Parathyroid adenoma (tissue), 2 donors: ENCODE results near the gene S100A14.

Experiments
- H2AFZ ChIP-seq: fragments of 300-600 bp; sonication (generic); one replicate; pipeline ENCODE4 v1.7.0; 2017; ENCODE audit warnings: antibody characterized with exemption, mild to moderate bottlenecking
- H3K27ac ChIP-seq: fragments of 300-600 bp; sonication (generic); one replicate; pipeline ENCODE4 v1.7.0; 2017
- H3K27me3 ChIP-seq: fragments of 300-600 bp; sonication (generic); one replicate; pipeline ENCODE4 v1.7.0; 2017; ENCODE audit warnings: low read length; ENCODE audit not compliant: control insufficient read depth, insufficient read depth
- H3K36me3 ChIP-seq: fragments of 300-600 bp; sonication (generic); one replicate; pipeline ENCODE4 v1.7.0; 2017; ENCODE audit warnings: low read length; ENCODE audit not compliant: control insufficient read depth, insufficient read depth
- H3K4me1 ChIP-seq: fragments of 300-600 bp; sonication (generic); one replicate; pipeline ENCODE4 v1.7.0; 2017; ENCODE audit warnings: control low read depth
- H3K4me2 ChIP-seq: fragments of 300-600 bp; sonication (generic); one replicate; pipeline ENCODE4 v1.7.0; 2017; ENCODE audit warnings: low read length
- H3K4me3 ChIP-seq: fragments of 300-600 bp; sonication (generic); one replicate; pipeline ENCODE4 v1.7.0; 2017; ENCODE audit warnings: low read depth, low read length
- H3K79me2 ChIP-seq: fragments of 300-600 bp; sonication (generic); one replicate; pipeline ENCODE4 v1.7.0; 2017; ENCODE audit warnings: control low read depth
- H3K9ac ChIP-seq: fragments of 300-600 bp; sonication (generic); one replicate; pipeline ENCODE4 v1.7.0; 2017; ENCODE audit warnings: mild to moderate bottlenecking
- H3K9me3 ChIP-seq: fragments of 300-600 bp; sonication (generic); one replicate; pipeline ENCODE4 v1.7.0; 2017; ENCODE audit warnings: low read length; ENCODE audit not compliant: control insufficient read depth
- TF ChIP-seq, protein P1 (sequence below): fragments of 300-600 bp; sonication (generic); IDR thresholded peaks from one replicate; pipeline ENCODE4 v1.7.0; 2017; ENCODE audit warnings: antibody characterized with exemption, mild to moderate bottlenecking
- donor health status: primary hyperparathyroidism.

Gene S100A14

GRCh38 chr1:153631047-153632022, 15.2 kb upstream of the S100A14 start:
- no peak overlapping the region for H3K4me3 ChIP-seq
- no peak overlapping the region for H3K27ac ChIP-seq
- H3K79me2 ChIP-seq = peaks cover 4% of the 10 kb centered on the region
- H2AFZ ChIP-seq = no peak overlapping the region
- no peaks in the 10 kb centered on the region for H3K9me3 ChIP-seq
- no peaks in the 10 kb centered on the region for H3K36me3 ChIP-seq
- H3K4me2 ChIP-seq = no peak overlapping the region
- H3K27me3 ChIP-seq = no peaks in the 10 kb centered on the region
- H3K9ac ChIP-seq = no peak overlapping the region
- TF ChIP-seq, protein P1, sequence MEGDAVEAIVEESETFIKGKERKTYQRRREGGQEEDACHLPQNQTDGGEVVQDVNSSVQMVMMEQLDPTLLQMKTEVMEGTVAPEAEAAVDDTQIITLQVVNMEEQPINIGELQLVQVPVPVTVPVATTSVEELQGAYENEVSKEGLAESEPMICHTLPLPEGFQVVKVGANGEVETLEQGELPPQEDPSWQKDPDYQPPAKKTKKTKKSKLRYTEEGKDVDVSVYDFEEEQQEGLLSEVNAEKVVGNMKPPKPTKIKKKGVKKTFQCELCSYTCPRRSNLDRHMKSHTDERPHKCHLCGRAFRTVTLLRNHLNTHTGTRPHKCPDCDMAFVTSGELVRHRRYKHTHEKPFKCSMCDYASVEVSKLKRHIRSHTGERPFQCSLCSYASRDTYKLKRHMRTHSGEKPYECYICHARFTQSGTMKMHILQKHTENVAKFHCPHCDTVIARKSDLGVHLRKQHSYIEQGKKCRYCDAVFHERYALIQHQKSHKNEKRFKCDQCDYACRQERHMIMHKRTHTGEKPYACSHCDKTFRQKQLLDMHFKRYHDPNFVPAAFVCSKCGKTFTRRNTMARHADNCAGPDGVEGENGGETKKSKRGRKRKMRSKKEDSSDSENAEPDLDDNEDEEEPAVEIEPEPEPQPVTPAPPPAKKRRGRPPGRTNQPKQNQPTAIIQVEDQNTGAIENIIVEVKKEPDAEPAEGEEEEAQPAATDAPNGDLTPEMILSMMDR = no peak
- peaks cover 6% of the 10 kb centered on the region for H3K4me1 ChIP-seq

DNA sequence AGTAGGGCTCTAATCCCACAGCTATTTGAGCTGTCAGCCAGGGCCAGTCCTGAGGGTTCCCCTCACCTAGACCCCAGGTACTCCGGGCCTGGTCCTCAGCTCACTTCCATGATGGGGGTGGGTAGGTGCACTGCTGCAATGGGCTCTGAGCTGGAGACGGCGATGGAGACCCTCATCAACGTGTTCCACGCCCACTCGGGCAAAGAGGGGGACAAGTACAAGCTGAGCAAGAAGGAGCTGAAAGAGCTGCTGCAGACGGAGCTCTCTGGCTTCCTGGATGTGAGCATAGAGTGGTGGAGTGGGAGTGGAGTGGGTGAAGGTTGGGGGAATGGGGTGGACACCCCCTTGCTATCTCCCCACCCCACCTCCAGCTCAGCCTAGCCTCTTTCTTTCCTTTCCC, 14.3 kb upstream of the S100A14 start:
- H3K4me3 ChIP-seq = no peak overlapping the region
- H3K4me1 ChIP-seq = peaks cover 13% of the 10 kb centered on the region
- H2AFZ ChIP-seq = no peak overlapping the region
- no peak overlapping the region for H3K9ac ChIP-seq
- TF ChIP-seq, protein P1 = no peak
- no peaks in the 10 kb centered on the region for H3K36me3 ChIP-seq
- no peak overlapping the region for H3K4me2 ChIP-seq
- no peaks in the 10 kb centered on the region for H3K9me3 ChIP-seq
- H3K27ac ChIP-seq = no peak overlapping the region
- no peaks in the 10 kb centered on the region for H3K27me3 ChIP-seq
- peaks cover 1% of the 10 kb centered on the region for H3K79me2 ChIP-seq

GRCh38 chr1:153629971-153630370, 13.8 kb upstream of the S100A14 start:
- H3K36me3 ChIP-seq = no peaks in the 10 kb centered on the region
- no peak overlapping the region for H3K4me3 ChIP-seq
- H3K4me2 ChIP-seq = no peak overlapping the region
- H3K27ac ChIP-seq = peak overlapping the region; percentile 98
- H3K9me3 ChIP-seq = no peaks in the 10 kb centered on the region
- H3K79me2 ChIP-seq = peaks cover 3% of the 10 kb centered on the region
- H3K4me1 ChIP-seq = peaks cover 16% of the 10 kb centered on the region
- H2AFZ ChIP-seq = no peak overlapping the region
- TF ChIP-seq, protein P1 = no peak
- H3K27me3 ChIP-seq = no peaks in the 10 kb centered on the region
- H3K9ac ChIP-seq = no peak overlapping the region

DNA sequence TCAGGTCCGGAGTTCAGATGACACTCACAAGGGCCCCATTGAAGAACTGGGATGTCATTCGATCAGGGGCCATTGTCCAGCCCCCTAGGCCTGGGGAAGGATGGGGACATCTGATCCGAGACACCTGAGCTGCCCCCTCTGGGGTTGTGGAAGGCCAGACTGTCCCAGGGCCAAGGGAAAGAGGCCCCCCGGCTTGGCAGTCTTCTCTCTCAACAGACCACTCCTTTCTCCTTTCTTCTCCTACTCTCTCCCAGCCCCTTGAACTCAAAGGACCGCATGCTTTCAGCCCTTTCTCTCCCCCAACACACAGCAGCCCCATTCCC, 13.2 kb upstream of the S100A14 start:
- Histone ChIP-seq H3K79me2 (peaks cover 3% of the 10 kb centered on the region), H3K9ac (no peak overlapping the region), H3K27ac (peak overlapping the region; percentile 98), H3K36me3 (no peaks in the 10 kb centered on the region), H2AFZ (no peak overlapping the region), H3K4me3 (no peak overlapping the region), H3K9me3 (no peaks in the 10 kb centered on the region), H3K27me3 (no peaks in the 10 kb centered on the region), H3K4me1 (peaks cover 16% of the 10 kb centered on the region), H3K4me2 (peak overlapping the region; percentile 65)
- TF ChIP-seq, protein P1 = no peak
